GM13977 (cell line): ENCODE measurements around the gene KCNAB1.

Source experiments
- DNase-seq: peaks from one replicate; pipeline ENCODE4 v3.0.0; 2012; ENCODE audit warnings: low spot score
- in situ Hi-C: fragments of 300-500 bp; cut with MboI; formaldehyde crosslinking; loops from one replicate; pipeline ENCODE4 v1.12.0; 2022; ENCODE audit warnings: low sequenced_read_pairs, low pct_unique_long_range_greater_than_20kb, mixed read lengths, inconsistent platforms; ENCODE audit not compliant: unreplicated experiment
- TF ChIP-seq, protein P1 (sequence below): IDR thresholded peaks from 2 replicates; pipeline ENCODE4 v1.5.1; 2012; ENCODE audit warnings: mild to moderate bottlenecking, control low read depth; ENCODE audit not compliant: insufficient read depth; ENCODE audit errors: extremely low read depth, missing control alignments

The KCNAB1 gene

DNA sequence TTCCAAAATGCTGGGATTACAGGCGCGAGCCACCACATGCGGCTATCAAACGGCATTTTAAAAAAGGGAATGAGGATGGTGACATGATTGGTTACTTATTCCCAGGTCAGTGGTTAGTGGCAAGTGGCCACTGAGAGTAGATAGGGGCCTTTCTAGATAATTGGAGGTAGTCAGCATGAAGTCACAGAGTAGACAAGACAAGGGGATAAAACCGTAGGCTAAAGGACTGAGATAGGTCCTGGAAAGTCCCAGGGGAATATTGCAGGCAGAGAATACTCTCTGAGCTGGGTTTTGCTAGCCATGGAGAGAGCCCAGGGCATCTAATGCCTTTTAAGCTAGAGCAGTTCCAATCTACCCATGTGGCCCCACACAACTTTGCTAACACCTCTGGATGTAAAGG lies 52.2 kb downstream of the KCNAB1 start:
- in situ Hi-C loops: loop anchor here (25.0 kb wide), 3 partner anchors 365 to 965 kb away; partner anchors contain the start of gene TIPARP
- no peak for DNase-seq
- TF ChIP-seq, protein P1, sequence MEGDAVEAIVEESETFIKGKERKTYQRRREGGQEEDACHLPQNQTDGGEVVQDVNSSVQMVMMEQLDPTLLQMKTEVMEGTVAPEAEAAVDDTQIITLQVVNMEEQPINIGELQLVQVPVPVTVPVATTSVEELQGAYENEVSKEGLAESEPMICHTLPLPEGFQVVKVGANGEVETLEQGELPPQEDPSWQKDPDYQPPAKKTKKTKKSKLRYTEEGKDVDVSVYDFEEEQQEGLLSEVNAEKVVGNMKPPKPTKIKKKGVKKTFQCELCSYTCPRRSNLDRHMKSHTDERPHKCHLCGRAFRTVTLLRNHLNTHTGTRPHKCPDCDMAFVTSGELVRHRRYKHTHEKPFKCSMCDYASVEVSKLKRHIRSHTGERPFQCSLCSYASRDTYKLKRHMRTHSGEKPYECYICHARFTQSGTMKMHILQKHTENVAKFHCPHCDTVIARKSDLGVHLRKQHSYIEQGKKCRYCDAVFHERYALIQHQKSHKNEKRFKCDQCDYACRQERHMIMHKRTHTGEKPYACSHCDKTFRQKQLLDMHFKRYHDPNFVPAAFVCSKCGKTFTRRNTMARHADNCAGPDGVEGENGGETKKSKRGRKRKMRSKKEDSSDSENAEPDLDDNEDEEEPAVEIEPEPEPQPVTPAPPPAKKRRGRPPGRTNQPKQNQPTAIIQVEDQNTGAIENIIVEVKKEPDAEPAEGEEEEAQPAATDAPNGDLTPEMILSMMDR: no peak

DNA sequence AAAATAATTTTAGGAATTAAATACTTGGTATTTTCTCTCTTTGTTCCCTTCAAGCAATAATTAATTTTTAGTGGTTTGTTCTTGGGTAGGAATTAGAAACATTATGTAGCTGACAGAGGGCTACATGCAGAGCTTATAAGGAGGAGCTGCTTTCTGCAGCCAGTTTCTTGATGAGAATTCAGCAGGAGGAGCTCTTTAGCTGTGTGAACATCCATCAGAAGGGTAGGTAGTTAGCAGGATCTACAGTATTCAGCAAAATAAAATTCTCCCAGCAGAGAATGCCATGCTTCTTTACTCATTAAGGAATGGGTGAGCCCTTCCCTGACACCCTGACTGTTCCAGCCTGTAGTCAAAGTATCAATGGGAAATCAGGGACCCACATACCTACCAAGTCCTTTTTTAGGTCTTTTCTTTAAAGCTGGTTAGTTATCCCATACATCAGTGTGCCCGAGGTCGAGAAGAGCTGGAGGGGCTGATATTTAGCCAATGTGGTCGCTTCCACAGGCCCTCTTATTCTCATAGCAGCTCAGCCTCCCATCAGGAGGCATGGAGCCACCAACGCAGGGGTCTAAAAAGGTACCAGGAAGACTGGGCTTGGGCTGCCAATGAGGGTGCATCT lies 54.0 kb downstream of the KCNAB1 start:
- DNase-seq: no peak
- TF ChIP-seq, protein P1: peak; percentile 23
- in situ Hi-C loops: loop anchor here (25.0 kb wide), 3 partner anchors 363 to 963 kb away; partner anchors contain the start of gene TIPARP

DNA sequence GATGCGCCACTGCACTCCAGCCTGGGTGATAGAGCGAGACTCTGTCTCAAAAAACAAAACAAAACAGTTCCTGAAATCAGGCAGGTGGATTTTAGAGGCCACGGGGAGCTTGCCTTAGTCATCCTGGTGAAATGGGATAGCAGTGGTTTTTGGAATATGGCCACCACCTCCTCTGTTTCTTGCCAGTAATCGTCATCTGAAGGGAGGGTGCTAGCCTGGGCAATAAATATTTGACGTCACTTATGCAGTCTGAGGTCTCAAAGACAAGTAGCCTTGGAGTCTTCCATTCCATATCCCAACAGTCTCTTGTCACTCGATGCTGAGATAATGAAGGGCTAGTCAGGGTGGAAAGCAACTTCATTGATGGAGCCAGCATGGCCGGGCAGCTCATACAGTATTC lies 55.2 kb downstream of the KCNAB1 start:
- no peak for DNase-seq
- in situ Hi-C loops: no loop called here
- TF ChIP-seq, protein P1: no peak

DNA sequence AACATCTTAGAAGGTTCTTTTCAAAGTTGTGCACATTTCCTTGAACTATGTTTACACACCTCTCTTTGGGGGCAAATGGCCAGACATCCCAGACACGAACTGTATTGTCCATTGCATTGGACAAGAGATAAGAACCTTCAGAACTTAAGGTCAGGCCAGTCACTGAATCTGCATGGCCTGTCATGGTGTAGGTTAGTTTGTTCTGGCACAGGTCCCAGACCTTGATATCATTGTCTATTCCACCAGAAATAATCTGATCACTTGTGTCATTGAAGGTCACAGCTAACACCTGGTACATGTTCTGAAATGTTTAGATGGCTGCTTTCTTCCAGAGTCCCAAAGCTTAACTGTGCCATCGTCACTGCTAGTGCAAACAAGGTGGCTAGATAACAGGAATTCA lies 55.7 kb downstream of the KCNAB1 start:
- in situ Hi-C loops: no loop called here

DNA sequence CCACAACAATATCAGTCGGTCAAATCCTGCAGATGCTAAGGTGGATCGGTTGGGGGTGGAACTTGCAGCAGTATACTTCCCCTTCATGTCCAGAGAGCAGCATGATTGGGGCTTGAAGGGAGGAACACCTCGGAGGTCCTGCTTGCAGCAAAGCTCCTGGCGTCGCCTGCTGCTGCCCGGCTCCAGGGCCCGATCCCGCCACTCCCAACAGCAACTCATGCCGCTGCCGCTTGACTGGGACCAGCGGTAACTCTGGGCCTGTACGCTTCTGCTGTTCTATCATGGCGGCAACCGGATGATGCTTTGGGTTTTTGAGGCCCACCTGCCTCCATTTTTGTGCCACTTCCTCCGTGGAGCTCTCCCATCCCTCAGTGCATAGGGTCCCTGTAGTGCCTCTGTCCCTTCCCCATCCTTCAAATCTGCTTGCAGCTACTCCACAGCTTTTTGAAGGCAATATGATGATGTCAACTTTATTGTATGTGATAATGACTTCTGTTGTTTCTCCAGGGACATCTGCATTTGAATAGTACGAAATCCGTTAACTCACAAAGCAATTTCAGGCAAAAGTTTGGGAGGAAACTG lies 56.3 kb downstream of the KCNAB1 start:
- TF ChIP-seq, protein P1: no peak
- no peak for DNase-seq
- in situ Hi-C loops: no loop called here

More for the DNA sequence above, 55.7 kb downstream of the KCNAB1 start:
- no peak for DNase-seq
- TF ChIP-seq, protein P1: no peak

DNA sequence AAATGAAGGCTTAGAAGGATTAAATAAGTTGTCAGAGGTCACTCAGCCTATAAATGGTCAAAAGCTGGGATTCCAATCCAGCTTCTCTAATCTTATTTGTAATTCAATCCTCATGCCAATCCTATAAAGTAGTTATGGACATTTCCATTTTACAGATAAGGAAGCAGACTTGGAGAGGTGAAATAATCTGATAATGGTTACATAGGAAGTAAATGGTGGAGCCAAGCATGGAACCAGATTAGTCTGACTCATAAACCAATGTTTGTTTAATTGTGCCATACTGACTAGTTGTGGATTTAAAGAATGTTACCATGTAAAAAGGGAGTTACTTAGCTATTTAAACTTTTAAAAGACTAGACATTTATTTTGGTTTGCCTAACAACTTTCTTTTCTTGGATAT lies 59.7 kb downstream of the KCNAB1 start:
- TF ChIP-seq, protein P1: no peak
- DNase-seq: no peak
- in situ Hi-C loops: no loop called here
